HCT116 (cell line): ENCODE measurements around the gene SGSM2. TPM values are rescaled to one million over a fixed set of nuclear protein-coding genes. Genes with fewer than 3 reads are reported as not detected.
A peak's percentile ranks its signal among the peaks of the same experiment; 100 is the strongest.

Source experiments
- ATAC-seq: fragments of 200-7000 bp; cut with Tn5 transposase; 2 replicates; pipeline ENCODE4 v1.9.1; 2020; ENCODE audit warnings: mild to moderate bottlenecking, moderate library complexity
- BruUV-seq: library from RNA; stranded (reverse); fragments of 400-500 nt; replicated peaks from 2 replicates; lab custom pipeline; 2021; lab: Mats Ljungman, UMichigan
- CTCF ChIA-PET: fragments of 300-600 bp; sonication (Branson Sonifier 250); formaldehyde crosslinking; loops from one replicate; lab custom pipeline; 2021; ENCODE audit warnings: antibody characterized with exemption; lab: Charles Lee
- POLR2A ChIA-PET: fragments of 300-600, 350-600 bp; sonication (Branson Sonifier 250); formaldehyde crosslinking; loops from one replicate; lab custom pipeline; 2021; ENCODE audit warnings: antibody characterized with exemption; lab: Charles Lee
- RAD21 ChIA-PET, 2 experiments: fragments of 300-600 bp; sonication (Branson Sonifier 250); formaldehyde crosslinking; loops; one replicate each; lab custom pipeline; 2023; ENCODE audit warnings: low total read pairs in 2 of 2; ENCODE audit not compliant: uncharacterized antibody in 2 of 2, unreplicated experiment in 2 of 2, low non-redundant PET in 1 of 2; lab: Charles Lee
- DNase-seq: peaks from one replicate; pipeline ENCODE4 v3.0.0-alpha.2; 2010; ENCODE audit warnings: low read depth, low spot score
- H2AFZ ChIP-seq: fragments of 200-600 bp; shearing (Covaris generic), sonication (generic); 2 replicates; pipeline ENCODE4 v1.6.1; 2017; ENCODE audit warnings: low read depth, mixed run types, mixed read lengths, antibody characterized with exemption, low read length; ENCODE audit not compliant: poor library complexity, severe bottlenecking
- H3K27ac ChIP-seq: 2 replicates; pipeline ENCODE4 v1.5.1; 2012; ENCODE audit warnings: low read depth, low read length
- H3K27me3 ChIP-seq: fragments of 200-600 bp; sonication (generic); 2 replicates; pipeline ENCODE4 v1.6.1; 2016; ENCODE audit warnings: mixed run types, low read length, mixed read lengths; ENCODE audit not compliant: insufficient read depth
- H3K36me3 ChIP-seq, 2 experiments: fragments of 200-500 bp in 1 of 2; fragments of 200-600 bp in 1 of 2; sonication (Bioruptor generic) in 1 of 2; sonication (generic) in 1 of 2; 2 replicates each; pipeline versions ENCODE4 v1.5.1 to v1.6.1; 2014 to 2016; ENCODE audit warnings: low read length in 2 of 2, inconsistent platforms in 1 of 2, mixed read lengths in 1 of 2, mixed run types in 1 of 2; ENCODE audit not compliant: insufficient read depth in 2 of 2, control insufficient read depth in 1 of 2
- H3K4me1 ChIP-seq, 2 experiments: fragments of 200-600 bp in 1 of 2; sonication (generic) in 1 of 2; 2 replicates each; pipeline versions ENCODE4 v1.5.1 to v1.6.1; 2012 to 2017; ENCODE audit warnings: low read length in 2 of 2, inconsistent platforms in 1 of 2, mild to moderate bottlenecking in 1 of 2, mixed read lengths in 1 of 2, mixed run types in 1 of 2, moderate library complexity in 1 of 2; ENCODE audit not compliant: insufficient read depth in 2 of 2, control insufficient read depth in 1 of 2
- H3K4me2 ChIP-seq: fragments of 200-600 bp; sonication (generic); 2 replicates; pipeline ENCODE4 v1.6.1; 2017; ENCODE audit warnings: mixed run types, low read length, mixed read lengths
- H3K4me3 ChIP-seq, 2 experiments: fragments of 200-600 bp in 1 of 2; sonication (generic) in 1 of 2; replicated peaks in 1 of 2; 2 replicates each; pipeline ENCODE4 v1.5.1; 2011 to 2016; ENCODE audit warnings: low read length in 2 of 2, control low read depth in 1 of 2, low read depth in 1 of 2, mild to moderate bottlenecking in 1 of 2, mixed read lengths in 1 of 2, mixed run types in 1 of 2
- H3K79me2 ChIP-seq: fragments of 200-600 bp; sonication (generic); 2 replicates; pipeline ENCODE4 v1.6.1; 2017; ENCODE audit warnings: mild to moderate bottlenecking, mixed run types, low read length, moderate library complexity, mixed read lengths; ENCODE audit not compliant: insufficient read depth
- H3K9ac ChIP-seq: fragments of 200-600 bp; sonication (generic); 2 replicates; pipeline ENCODE4 v1.6.1; 2016; ENCODE audit warnings: low read length, mixed read lengths
- H3K9me2 ChIP-seq: fragments of 200-600 bp; sonication (generic), shearing (Covaris generic); 2 replicates; pipeline ENCODE4 v1.6.1; 2017; ENCODE audit warnings: mixed run types, mild to moderate bottlenecking, moderate library complexity; ENCODE audit not compliant: insufficient read depth
- H3K9me3 ChIP-seq, 2 experiments: fragments of 200-500 bp in 1 of 2; fragments of 200-600 bp in 1 of 2; sonication (Bioruptor generic) in 1 of 2; sonication (generic) in 1 of 2; 2 replicates each; pipeline ENCODE4 v1.6.1; 2014 to 2017; ENCODE audit warnings: low read length in 2 of 2, mixed read lengths in 2 of 2, inconsistent platforms in 1 of 2, low read depth in 1 of 2, mild to moderate bottlenecking in 1 of 2, mixed run types in 1 of 2, moderate library complexity in 1 of 2; ENCODE audit not compliant: control insufficient read depth in 1 of 2, insufficient read depth in 1 of 2
- H4K20me1 ChIP-seq: fragments of 200-600 bp; sonication (generic), shearing (Covaris generic); 2 replicates; pipeline ENCODE4 v1.6.1; 2017; ENCODE audit warnings: mixed run types, mild to moderate bottlenecking, moderate library complexity; ENCODE audit not compliant: insufficient read depth
- CEBPB ChIP-seq: IDR thresholded peaks from 2 replicates; pipeline ENCODE4 v1.6.1; 2012; ENCODE audit warnings: low read depth
- EGR1 ChIP-seq: IDR thresholded peaks from 2 replicates; pipeline ENCODE4 v1.6.1; 2012; ENCODE audit warnings: low read depth
- ELF1 ChIP-seq: IDR thresholded peaks from 2 replicates; pipeline ENCODE4 v1.6.1; 2012; ENCODE audit warnings: low read depth, borderline replicate concordance
- EZH2 ChIP-seq: fragments of 200-600 bp; sonication (generic); IDR thresholded peaks from 2 replicates; pipeline ENCODE4 v1.6.1; 2017; ENCODE audit warnings: antibody characterized with exemption, mixed run types
- JUND ChIP-seq: IDR thresholded peaks from 2 replicates; pipeline ENCODE4 v1.6.1; 2012
- POLR2A ChIP-seq: IDR thresholded peaks from 2 replicates; pipeline ENCODE4 v1.7.0; 2011; ENCODE audit warnings: borderline replicate concordance; ENCODE audit not compliant: insufficient read depth, insufficient read length; ENCODE audit errors: extremely low read depth
- POLR2AphosphoS5 ChIP-seq: IDR thresholded peaks from 2 replicates; pipeline ENCODE4 v1.6.1; 2011; ENCODE audit warnings: mild to moderate bottlenecking, low read depth, low read length, moderate library complexity
- RAD21 ChIP-seq: IDR thresholded peaks from 2 replicates; pipeline ENCODE4 v1.6.1; 2012; ENCODE audit warnings: low read depth, mild to moderate bottlenecking
- SP1 ChIP-seq: IDR thresholded peaks from 2 replicates; pipeline ENCODE4 v1.6.1; 2012; ENCODE audit warnings: low read depth
- SRF ChIP-seq: IDR thresholded peaks from 2 replicates; pipeline ENCODE4 v1.6.1; 2012; ENCODE audit warnings: low read depth
- TCF7L2 ChIP-seq: IDR thresholded peaks from 2 replicates; pipeline ENCODE4 v1.7.0; 2011; ENCODE audit warnings: borderline replicate concordance, inconsistent platforms; ENCODE audit not compliant: insufficient read depth, insufficient read length; ENCODE audit errors: extremely low read depth
- YY1 ChIP-seq: IDR thresholded peaks from 2 replicates; pipeline ENCODE4 v1.6.1; 2011; ENCODE audit warnings: low read length, low read depth, moderate library complexity, mild to moderate bottlenecking; ENCODE audit not compliant: insufficient replicate concordance; ENCODE audit errors: extremely low read depth
- ZFX ChIP-seq: fragments of 450-650 bp; IDR thresholded peaks from 2 replicates; pipeline ENCODE4 v1.6.1; 2017
- intact Hi-C: fragments of 100-400 bp; cut with micrococcal nuclease; formaldehyde crosslinking; loops from 2 replicates; pipeline ENCODE4 v1.10.0; 2022
- total RNA-seq: library from RNA; stranded (reverse); gene quantifications from one replicate; pipeline ENCODE4 v1.2.1, GENCODE V29; 2021; ENCODE audit not compliant: unreplicated experiment
- TF ChIP-seq, protein P1 (sequence below): IDR thresholded peaks from 2 replicates; pipeline ENCODE4 v1.6.1; 2012
- TF ChIP-seq, protein P2 (sequence below): IDR thresholded peaks from 2 replicates; pipeline ENCODE4 v1.6.1; 2011; ENCODE audit warnings: mild to moderate bottlenecking, low read length, moderate library complexity; ENCODE audit not compliant: insufficient replicate concordance; ENCODE audit errors: extremely low read depth

Gene SGSM2
- total RNA-seq, 1 experiment from 2014 or later, result 68.1 TPM

DNA sequence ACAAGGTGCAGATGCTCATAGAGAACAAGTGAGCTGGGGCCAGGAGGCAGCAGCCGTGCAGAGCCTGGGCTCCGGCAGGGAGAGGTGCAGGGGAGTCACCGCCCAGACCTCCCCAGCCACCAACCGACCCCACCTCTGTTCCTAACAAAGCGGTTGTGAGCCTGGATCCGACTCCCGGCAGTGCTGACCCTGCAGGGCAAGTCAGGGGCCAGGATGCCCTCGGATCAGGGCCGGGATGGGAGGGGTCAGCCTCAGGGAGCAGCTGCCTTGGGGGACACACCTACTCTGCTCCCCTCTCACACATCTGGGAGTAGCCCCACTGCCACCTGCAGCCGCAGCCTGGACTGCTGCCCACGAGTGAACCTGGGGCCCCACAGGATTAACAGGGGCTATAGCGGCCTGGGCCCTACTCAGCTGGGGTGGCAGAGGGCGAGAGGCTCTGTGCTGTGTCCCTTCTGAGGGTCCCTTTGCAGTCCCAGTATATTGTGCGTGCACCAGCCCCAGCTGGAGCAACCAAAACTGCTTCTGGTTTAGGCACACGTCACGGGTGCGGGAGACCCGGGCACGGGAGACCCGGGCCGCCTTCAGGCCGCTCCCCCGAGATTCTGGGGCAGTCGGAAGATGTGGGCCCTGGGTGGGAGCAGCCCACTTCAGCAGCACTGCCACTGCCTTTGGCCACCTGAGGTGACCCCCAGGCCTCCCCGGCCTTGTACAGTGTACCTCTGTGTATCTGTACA lies 42.4 kb downstream of the SGSM2 start:
- Histone ChIP-seq H3K9me2 (no peaks in the 10 kb centered on the region), H3K9ac (no peak overlapping the region), H3K27ac (no peak overlapping the region), H3K4me3 (no peak overlapping the region), H4K20me1 (no peaks in the 10 kb centered on the region), H3K4me1 (peaks cover 0 to 8% of the 10 kb centered on the region in 2 experiments; a peak in 1 of 4 replicates), H3K4me2 (no peak overlapping the region), H3K79me2 (no peaks in the 10 kb centered on the region), H3K27me3 (no peaks in the 10 kb centered on the region), H2AFZ (no peak overlapping the region), H3K36me3 (peaks cover 3 to 4% of the 10 kb centered on the region in 2 experiments; a peak in 3 of 4 replicates), H3K9me3 (no peaks in the 10 kb centered on the region)
- DNase-seq (no peak), ATAC-seq (no peak)
- ChIA-PET POLR2A (no interaction called here), CTCF (interaction anchor here (1.0 to 6.3 kb wide), 2 partner anchors 36 to 38 kb away, joined by 3 to 351 read pairs; no protein-coding TSS in a partner anchor), RAD21 (no interaction called here)
- TF ChIP-seq, protein P1, sequence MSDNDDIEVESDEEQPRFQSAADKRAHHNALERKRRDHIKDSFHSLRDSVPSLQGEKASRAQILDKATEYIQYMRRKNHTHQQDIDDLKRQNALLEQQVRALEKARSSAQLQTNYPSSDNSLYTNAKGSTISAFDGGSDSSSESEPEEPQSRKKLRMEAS, result no peak
- 0 out of 2 replicates have a peak, but pooled peaks have one; percentile 14 for TF ChIP-seq POLR2AphosphoS5
- no TSS peak for BruUV-seq
- intact Hi-C loops, result no loop called here

DNA sequence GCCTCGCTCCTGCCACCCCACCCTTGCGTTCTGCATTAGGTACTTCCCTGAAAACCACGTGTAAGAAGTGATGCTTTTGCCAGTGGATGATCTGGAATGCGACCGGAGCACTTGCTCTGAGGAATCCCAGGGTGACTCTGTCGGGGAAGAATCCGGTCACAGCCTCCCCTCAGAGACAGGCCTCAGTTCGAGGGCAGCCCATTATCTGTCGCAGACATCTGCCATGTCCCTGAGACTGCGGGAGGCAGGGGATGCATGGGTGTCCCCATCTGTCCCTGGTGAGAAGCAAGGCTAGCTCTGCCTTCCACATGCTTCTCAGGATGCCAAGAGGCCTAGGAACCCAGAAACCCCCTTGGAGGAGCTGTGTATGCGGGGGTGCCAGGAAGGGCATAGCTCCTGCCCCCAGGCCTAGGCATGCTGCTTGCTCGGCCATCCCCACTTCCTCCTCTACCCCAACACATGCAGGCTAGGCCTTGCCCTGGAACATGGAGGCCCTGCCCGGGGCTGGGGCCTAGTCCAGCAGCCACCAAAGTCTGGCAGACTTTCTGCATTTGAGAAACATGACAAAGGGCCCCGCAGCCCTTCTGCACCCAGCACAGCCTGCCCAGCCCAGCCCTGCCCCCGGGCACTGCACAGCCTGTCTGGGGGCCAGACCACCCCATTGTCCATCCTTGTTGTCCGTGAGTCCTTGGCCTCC lies 43.1 kb downstream of the SGSM2 start:
- H3K4me1 ChIP-seq, result peaks cover 0 to 8% of the 10 kb centered on the region in 2 experiments; a peak in 1 of 4 replicates
- H3K9me2 ChIP-seq, result no peaks in the 10 kb centered on the region
- H3K27me3 ChIP-seq, result no peaks in the 10 kb centered on the region
- ATAC-seq, result no peak
- H3K4me3 ChIP-seq, result no peak overlapping the region
- H3K79me2 ChIP-seq, result no peaks in the 10 kb centered on the region
- ChIA-PET POLR2A (interaction anchor here (1.5 kb wide), 1 partner anchor 36 kb away, joined by 3 read pairs; no protein-coding TSS in a partner anchor), RAD21 (no interaction called here), CTCF (interaction anchor here (6.3 kb wide), 1 partner anchor 37 kb away, joined by 351 read pairs; no protein-coding TSS in a partner anchor)
- intact Hi-C loops, result no loop called here
- TSS peak; percentile 45 for BruUV-seq
- no peak overlapping the region for H3K27ac ChIP-seq
- no peaks in the 10 kb centered on the region for H4K20me1 ChIP-seq
- peaks cover 2 to 3% of the 10 kb centered on the region in 2 experiments; a peak in 3 of 4 replicates for H3K36me3 ChIP-seq
- DNase-seq, result no peak
- no peak overlapping the region for H3K4me2 ChIP-seq
- H3K9ac ChIP-seq, result no peak overlapping the region
- H2AFZ ChIP-seq, result no peak overlapping the region
- H3K9me3 ChIP-seq, result no peaks in the 10 kb centered on the region
- TF ChIP-seq ELF1, result no peak
- TF ChIP-seq YY1, result no peak
- no peak for TF ChIP-seq POLR2A
- TF ChIP-seq EZH2, result no peak
- no peak for TF ChIP-seq SP1
- TF ChIP-seq, protein P2, sequence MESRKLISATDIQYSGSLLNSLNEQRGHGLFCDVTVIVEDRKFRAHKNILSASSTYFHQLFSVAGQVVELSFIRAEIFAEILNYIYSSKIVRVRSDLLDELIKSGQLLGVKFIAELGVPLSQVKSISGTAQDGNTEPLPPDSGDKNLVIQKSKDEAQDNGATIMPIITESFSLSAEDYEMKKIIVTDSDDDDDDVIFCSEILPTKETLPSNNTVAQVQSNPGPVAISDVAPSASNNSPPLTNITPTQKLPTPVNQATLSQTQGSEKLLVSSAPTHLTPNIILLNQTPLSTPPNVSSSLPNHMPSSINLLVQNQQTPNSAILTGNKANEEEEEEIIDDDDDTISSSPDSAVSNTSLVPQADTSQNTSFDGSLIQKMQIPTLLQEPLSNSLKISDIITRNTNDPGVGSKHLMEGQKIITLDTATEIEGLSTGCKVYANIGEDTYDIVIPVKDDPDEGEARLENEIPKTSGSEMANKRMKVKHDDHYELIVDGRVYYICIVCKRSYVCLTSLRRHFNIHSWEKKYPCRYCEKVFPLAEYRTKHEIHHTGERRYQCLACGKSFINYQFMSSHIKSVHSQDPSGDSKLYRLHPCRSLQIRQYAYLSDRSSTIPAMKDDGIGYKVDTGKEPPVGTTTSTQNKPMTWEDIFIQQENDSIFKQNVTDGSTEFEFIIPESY, result no peak
- TF ChIP-seq EGR1, result no peak
- no peak for TF ChIP-seq SRF
- TF ChIP-seq JUND, result no peak
- TF ChIP-seq POLR2AphosphoS5, result no peak
- no peak for TF ChIP-seq RAD21
- no peak for TF ChIP-seq CEBPB
- no peak for TF ChIP-seq ZFX
- TF ChIP-seq TCF7L2, result no peak
